NT2/D1 (cell line): ENCODE data around the gene RMRP.
"Not testable (repeated sequence)": the region's sequence is repeated elsewhere in the genome, so short reads cannot be mapped to it uniquely, and the experiment has no call there.

Source experiments
- DNase-seq: peaks from one replicate; pipeline ENCODE4 v3.0.0-alpha.2; 2011; ENCODE audit warnings: low read depth, low spot score
- H3K27me3 ChIP-seq: 2 replicates; pipeline ENCODE4 v1.6.0; 2011; ENCODE audit warnings: mild to moderate bottlenecking; ENCODE audit not compliant: insufficient read length, insufficient read depth
- H3K36me3 ChIP-seq: 2 replicates; pipeline ENCODE4 v1.6.1; 2011; ENCODE audit warnings: mild to moderate bottlenecking, low read length, mixed read lengths; ENCODE audit not compliant: insufficient read depth, insufficient read length
- H3K4me1 ChIP-seq: 2 replicates; pipeline ENCODE4 v1.5.1; 2011; ENCODE audit not compliant: insufficient read depth, insufficient read length
- H3K4me3 ChIP-seq: 2 replicates; pipeline ENCODE4 v1.5.1; 2011; ENCODE audit warnings: low read depth; ENCODE audit not compliant: insufficient read length
- H3K9ac ChIP-seq: 2 replicates; pipeline ENCODE4 v1.6.0; 2011; ENCODE audit warnings: low read depth; ENCODE audit not compliant: insufficient read length
- H3K9me3 ChIP-seq: 2 replicates; pipeline ENCODE4 v1.5.1; 2011; ENCODE audit warnings: mild to moderate bottlenecking, low read length; ENCODE audit not compliant: insufficient read depth
- SUZ12 ChIP-seq: IDR thresholded peaks from 2 replicates; pipeline ENCODE4 v1.6.1; 2011; ENCODE audit not compliant: insufficient read length, insufficient read depth; ENCODE audit errors: extremely low read depth
- YY1 ChIP-seq: IDR thresholded peaks from 2 replicates; pipeline ENCODE4 v1.6.1; 2011; ENCODE audit not compliant: insufficient read length, insufficient read depth
- ZNF274 ChIP-seq: IDR thresholded peaks from 2 replicates; pipeline ENCODE4 v1.6.1; 2011; ENCODE audit warnings: mild to moderate bottlenecking, low read depth, low read length

RMRP gene

GRCh38 chr9:35650341-35651158 lies 7.3 kb downstream of the RMRP start, which contains the start of gene SIT1:
Gene SIT1 (minus strand): TSS chr9:35650931. CDS start chr9:35650853, 78 bp downstream.
- peak within 1 kb of the TSS; percentile 6 for H3K9ac ChIP-seq
- H3K4me3 ChIP-seq, result no peak within 1 kb of the TSS
- H3K27me3 ChIP-seq, result peaks cover 18% of the 10 kb centered on the region
- H3K36me3 ChIP-seq, result no peaks in the 10 kb centered on the region
- TF ChIP-seq YY1, result no peak
- TF ChIP-seq ZNF274, result no peak
- no peak for TF ChIP-seq SUZ12
- DNase-seq, result no peak
- no peaks in the 10 kb centered on the region for H3K9me3 ChIP-seq
- peaks cover 24% of the 10 kb centered on the region for H3K4me1 ChIP-seq

GRCh38 chr9:35649431-35650340 lies 8.1 kb downstream of the RMRP start:
- TF ChIP-seq SUZ12 (no peak), YY1 (no peak), ZNF274 (no peak)
- H3K36me3 ChIP-seq, result no peaks in the 10 kb centered on the region
- peak overlapping the region; percentile 44 for H3K9ac ChIP-seq
- H3K4me3 ChIP-seq, result no peak overlapping the region
- DNase-seq, result no peak
- H3K27me3 ChIP-seq, result peaks cover 18% of the 10 kb centered on the region
- H3K9me3 ChIP-seq, result no peaks in the 10 kb centered on the region
- peaks cover 24% of the 10 kb centered on the region for H3K4me1 ChIP-seq

- Histone ChIP-seq H3K4me3 (peak overlapping the region; percentile 71), H3K4me1 (peaks cover 20% of the 10 kb centered on the region), H3K9me3 (no peaks in the 10 kb centered on the region), H3K9ac (peak overlapping the region; percentile 88), H3K36me3 (peaks cover 3% of the 10 kb centered on the region), H3K27me3 (peaks cover 18% of the 10 kb centered on the region)
- DNase-seq, result peak; percentile 84
- TF ChIP-seq ZNF274 (no peak), YY1 (no peak), SUZ12 (no peak)
Measured at GRCh38 chr9:35646533-35647265, 11.1 kb downstream of the RMRP start.

GRCh38 chr9:35646153-35646532 lies 11.7 kb downstream of the RMRP start:
- peak overlapping the region; percentile 88 for H3K9ac ChIP-seq
- peak; percentile 55 for DNase-seq
- no peaks in the 10 kb centered on the region for H3K9me3 ChIP-seq
- TF ChIP-seq SUZ12, result no peak
- TF ChIP-seq ZNF274, result no peak
- TF ChIP-seq YY1, result no peak
- H3K4me3 ChIP-seq, result peak overlapping the region; percentile 71
- peaks cover 20% of the 10 kb centered on the region for H3K4me1 ChIP-seq
- H3K27me3 ChIP-seq, result peaks cover 18% of the 10 kb centered on the region
- peaks cover 3% of the 10 kb centered on the region for H3K36me3 ChIP-seq

- Histone ChIP-seq H3K9ac (peak overlapping the region; percentile 88), H3K4me1 (peaks cover 17% of the 10 kb centered on the region), H3K4me3 (peak overlapping the region; percentile 71), H3K27me3 (peaks cover 18% of the 10 kb centered on the region)
- DNase-seq, H3K9me3 ChIP-seq, H3K36me3 ChIP-seq: not testable (repeated sequence)
Measured at GRCh38 chr9:35645736-35646135, 12.1 kb downstream of the RMRP start.

- Histone ChIP-seq H3K36me3 (peaks cover 3% of the 10 kb centered on the region), H3K27me3 (peaks cover 12% of the 10 kb centered on the region), H3K9me3 (no peaks in the 10 kb centered on the region), H3K4me3 (no peak overlapping the region), H3K9ac (no peak overlapping the region), H3K4me1 (peaks cover 2% of the 10 kb centered on the region)
- TF ChIP-seq ZNF274, result no peak
- no peak for DNase-seq
Measured at GRCh38 chr9:35643046-35643445, 14.8 kb downstream of the RMRP start.

GRCh38 chr9:35641478-35641877 lies 16.3 kb downstream of the RMRP start:
- H3K4me1 ChIP-seq, DNase-seq, H3K36me3 ChIP-seq, H3K9me3 ChIP-seq, H3K27me3 ChIP-seq, H3K9ac ChIP-seq, H3K4me3 ChIP-seq: not testable (repeated sequence)

- H3K4me3 ChIP-seq, H3K4me1 ChIP-seq, H3K27me3 ChIP-seq, DNase-seq, H3K36me3 ChIP-seq, H3K9me3 ChIP-seq, H3K9ac ChIP-seq: not testable (repeated sequence)
Measured at GRCh38 chr9:35640431-35640830, 17.4 kb downstream of the RMRP start.
